ENCODE measurements around the gene CYBA. TPM values are rescaled to one million over a fixed set of nuclear protein-coding genes. Genes with fewer than 3 reads are reported as not detected.

The CYBA gene
- polyA plus RNA-seq, 4 donors = 61.1 to 320 (median 175) TPM

DNA sequence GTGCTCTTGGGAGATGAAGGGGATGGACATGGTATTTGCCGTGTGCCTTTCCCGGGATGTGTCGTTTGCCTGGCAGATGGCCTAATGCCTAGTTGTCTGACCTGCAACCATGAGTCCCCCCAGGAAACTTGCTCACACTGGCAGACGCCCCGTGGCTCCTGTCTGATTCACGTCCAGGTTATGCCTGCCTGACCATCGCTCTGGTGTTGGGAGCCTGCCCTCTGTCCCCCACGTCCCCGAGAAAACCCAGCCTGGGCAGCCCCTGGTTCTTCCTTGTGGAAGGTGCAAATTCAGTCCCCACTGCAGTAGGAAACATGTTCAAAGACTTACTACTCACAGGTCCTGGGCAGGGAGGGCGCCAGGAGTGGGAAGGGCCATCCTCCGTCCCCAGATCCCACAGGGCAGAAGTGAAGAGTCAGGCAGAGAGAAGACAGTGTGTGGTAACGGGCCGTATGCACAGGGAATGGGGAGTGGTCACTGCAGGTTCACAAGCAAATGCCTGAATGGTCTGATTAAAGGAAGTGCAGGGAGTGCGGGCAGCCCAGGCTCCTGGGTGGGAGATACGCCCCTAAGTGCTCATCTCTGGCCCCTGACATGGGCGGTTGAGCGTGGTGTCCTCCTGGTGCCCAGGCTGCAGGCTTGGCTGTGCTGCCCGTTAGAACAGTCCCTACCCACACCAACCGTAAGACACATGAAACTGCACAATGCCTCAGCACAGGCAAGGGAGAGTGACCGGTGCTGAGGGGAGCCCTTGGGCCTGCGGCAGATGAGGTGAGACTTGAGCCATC, 39.7 kb upstream of the CYBA start:
- Histone ChIP-seq H3K27me3 (ENCODE audit: control insufficient read depth in 3 of 3, insufficient read depth in 3 of 3, low read length in 3 of 3) (peaks cover 0 to 23% (median 0%) of the 10 kb centered on the region in 3 donors), H3K27ac (ENCODE audit: low read depth in 1 of 3, low read length in 2 of 3) (no peak overlapping the region), H3K36me3 (ENCODE audit: control insufficient read depth in 3 of 3, insufficient read depth in 2 of 3, low read depth in 1 of 3, low read length in 3 of 3) (peaks cover 0 to 5% (median 0%) of the 10 kb centered on the region in 3 donors), H3K4me1 (ENCODE audit: control insufficient read depth in 3 of 3, insufficient read depth in 2 of 3, low read depth in 1 of 3, low read length in 2 of 3) (peaks cover 2 to 29% (median 5%) of the 10 kb centered on the region in 3 donors), H3K9me3 (ENCODE audit: control insufficient read depth in 2 of 2, insufficient read depth in 1 of 2, low read depth in 1 of 2, low read length in 1 of 2) (no peaks in the 10 kb centered on the region), H3K4me3 (ENCODE audit: low read depth in 1 of 3, low read length in 3 of 3) (no peak overlapping the region)
- 82 to 83% (median 83%) methylated on average over 21 of the region's 21 CpGs for WGBS, 3 donors
- FAIRE-seq = no peak
- DNase-seq = no peak

DNA sequence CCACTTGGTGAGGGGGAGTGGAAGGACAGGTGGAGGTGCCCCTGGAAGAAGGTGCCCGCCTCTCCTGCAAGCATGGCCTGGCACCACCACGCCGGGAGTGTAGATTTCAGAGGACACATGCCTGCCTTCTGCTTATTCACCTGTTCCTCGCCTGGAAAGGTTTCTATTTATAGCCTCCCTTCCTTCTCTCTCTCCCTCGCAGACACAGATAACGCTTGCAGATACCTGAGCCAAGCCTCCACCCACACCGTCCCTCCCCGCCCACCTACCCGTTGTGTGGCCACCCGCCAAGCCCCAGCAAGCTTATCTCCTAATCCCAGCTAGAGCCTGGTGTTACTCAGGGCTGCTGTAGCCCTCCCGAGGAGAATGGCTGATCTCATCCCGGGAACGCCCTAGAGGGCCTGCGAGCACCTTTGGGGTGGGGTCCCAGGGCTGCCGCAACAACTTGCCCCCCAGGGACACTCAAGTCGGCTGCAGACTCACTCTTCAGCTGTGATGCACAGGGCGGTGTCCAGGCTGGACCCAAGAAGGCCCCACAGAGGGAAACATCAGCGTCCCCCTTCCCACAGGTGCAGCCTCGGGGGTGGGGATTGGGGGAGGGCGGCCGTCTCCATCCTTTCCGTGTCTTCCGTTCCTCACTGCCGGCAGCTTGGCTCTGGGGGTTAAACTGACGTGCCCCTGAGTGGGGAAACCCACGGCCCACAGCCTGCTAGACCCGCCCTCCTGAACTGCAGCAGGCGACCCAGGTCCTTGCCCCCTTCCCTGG, 37.3 kb upstream of the CYBA start:
- Histone ChIP-seq H3K36me3 (ENCODE audit: control insufficient read depth in 3 of 3, insufficient read depth in 2 of 3, low read depth in 1 of 3, low read length in 3 of 3) (no peaks in the 10 kb centered on the region), H3K27me3 (ENCODE audit: control insufficient read depth in 3 of 3, insufficient read depth in 3 of 3, low read length in 3 of 3) (peaks cover 0 to 44% (median 2%) of the 10 kb centered on the region in 3 donors), H3K4me3 (ENCODE audit: low read depth in 1 of 3, low read length in 3 of 3) (no peak overlapping the region), H3K4me1 (ENCODE audit: control insufficient read depth in 3 of 3, insufficient read depth in 2 of 3, low read depth in 1 of 3, low read length in 2 of 3) (peaks cover 2 to 38% (median 5%) of the 10 kb centered on the region in 3 donors), H3K27ac (ENCODE audit: low read depth in 1 of 3, low read length in 2 of 3) (peak overlapping the region in 1 of 3 donors; percentile 58), H3K9me3 (ENCODE audit: control insufficient read depth in 2 of 2, insufficient read depth in 1 of 2, low read depth in 1 of 2, low read length in 1 of 2) (no peaks in the 10 kb centered on the region)
- DNase-seq (peak; percentile 77), FAIRE-seq (no peak)
- WGBS, 3 donors = 16 to 42% (median 29%) methylated on average over 27 to 28 of the region's 28 CpGs

DNA sequence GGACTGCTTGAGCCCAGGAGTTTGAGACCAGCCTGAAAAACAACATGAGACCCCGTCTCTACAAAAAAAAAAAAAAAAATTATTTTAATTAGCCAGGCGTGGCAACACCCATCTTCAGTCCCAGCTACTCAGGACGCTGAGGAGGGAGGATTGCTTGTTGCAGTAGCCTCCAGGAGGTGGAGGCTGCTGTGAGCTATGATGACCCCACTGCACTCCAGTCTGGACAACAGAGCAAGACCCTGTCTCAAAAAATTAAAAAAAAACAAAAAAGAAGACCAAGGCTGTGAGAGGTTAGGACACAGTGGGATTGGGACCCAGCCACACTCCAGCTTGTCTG, 36.8 kb upstream of the CYBA start:
- no peaks in the 10 kb centered on the region for H3K9me3 ChIP-seq (ENCODE audit: control insufficient read depth in 2 of 2, insufficient read depth in 1 of 2, low read depth in 1 of 2, low read length in 1 of 2)
- H3K4me3 ChIP-seq (ENCODE audit: low read depth in 1 of 3, low read length in 3 of 3) = no peak overlapping the region
- no peak for FAIRE-seq
- H3K27me3 ChIP-seq (ENCODE audit: control insufficient read depth in 3 of 3, insufficient read depth in 3 of 3, low read length in 3 of 3) = peaks cover 0 to 44% (median 2%) of the 10 kb centered on the region in 3 donors
- no peaks in the 10 kb centered on the region for H3K36me3 ChIP-seq (ENCODE audit: control insufficient read depth in 3 of 3, insufficient read depth in 2 of 3, low read depth in 1 of 3, low read length in 3 of 3)
- WGBS, 3 donors = 23 to 62% (median 55%) methylated on average over 3 of the region's 3 CpGs
- peak overlapping the region in 1 of 3 donors; percentile 58 for H3K27ac ChIP-seq (ENCODE audit: low read depth in 1 of 3, low read length in 2 of 3)
- peaks cover 2 to 38% (median 5%) of the 10 kb centered on the region in 3 donors for H3K4me1 ChIP-seq (ENCODE audit: control insufficient read depth in 3 of 3, insufficient read depth in 2 of 3, low read depth in 1 of 3, low read length in 2 of 3)
- no peak for DNase-seq

DNA sequence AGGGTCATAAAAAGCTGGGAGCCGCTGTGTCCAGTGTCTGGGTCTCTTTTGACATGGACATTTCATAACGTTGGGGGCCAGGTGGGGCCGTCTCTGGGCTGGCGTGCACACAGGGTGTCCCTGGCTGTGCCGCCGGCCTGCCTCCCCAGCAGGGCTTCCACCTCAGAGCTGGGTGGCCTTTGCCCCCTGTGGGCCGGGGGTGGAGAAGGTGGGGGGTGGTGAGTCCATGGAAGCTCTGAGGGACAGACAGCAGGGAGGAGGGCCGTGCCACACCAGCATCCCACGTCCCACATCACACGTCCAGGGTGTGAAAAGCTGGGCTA, 36.4 kb upstream of the CYBA start:
- no peak overlapping the region for H3K4me3 ChIP-seq (ENCODE audit: low read depth in 1 of 3, low read length in 3 of 3)
- H3K27ac ChIP-seq (ENCODE audit: low read depth in 1 of 3, low read length in 2 of 3) = no peak overlapping the region
- peaks cover 2 to 38% (median 5%) of the 10 kb centered on the region in 3 donors for H3K4me1 ChIP-seq (ENCODE audit: control insufficient read depth in 3 of 3, insufficient read depth in 2 of 3, low read depth in 1 of 3, low read length in 2 of 3)
- 12 to 55% (median 20%) methylated on average over 10 of the region's 10 CpGs for WGBS, 3 donors
- peaks cover 0 to 44% (median 2%) of the 10 kb centered on the region in 3 donors for H3K27me3 ChIP-seq (ENCODE audit: control insufficient read depth in 3 of 3, insufficient read depth in 3 of 3, low read length in 3 of 3)
- H3K9me3 ChIP-seq (ENCODE audit: control insufficient read depth in 2 of 2, insufficient read depth in 1 of 2, low read depth in 1 of 2, low read length in 1 of 2) = no peaks in the 10 kb centered on the region
- no peaks in the 10 kb centered on the region for H3K36me3 ChIP-seq (ENCODE audit: control insufficient read depth in 3 of 3, insufficient read depth in 2 of 3, low read depth in 1 of 3, low read length in 3 of 3)
- FAIRE-seq (no peak), DNase-seq (peak in 1 of 2 donors; percentile 33)

DNA sequence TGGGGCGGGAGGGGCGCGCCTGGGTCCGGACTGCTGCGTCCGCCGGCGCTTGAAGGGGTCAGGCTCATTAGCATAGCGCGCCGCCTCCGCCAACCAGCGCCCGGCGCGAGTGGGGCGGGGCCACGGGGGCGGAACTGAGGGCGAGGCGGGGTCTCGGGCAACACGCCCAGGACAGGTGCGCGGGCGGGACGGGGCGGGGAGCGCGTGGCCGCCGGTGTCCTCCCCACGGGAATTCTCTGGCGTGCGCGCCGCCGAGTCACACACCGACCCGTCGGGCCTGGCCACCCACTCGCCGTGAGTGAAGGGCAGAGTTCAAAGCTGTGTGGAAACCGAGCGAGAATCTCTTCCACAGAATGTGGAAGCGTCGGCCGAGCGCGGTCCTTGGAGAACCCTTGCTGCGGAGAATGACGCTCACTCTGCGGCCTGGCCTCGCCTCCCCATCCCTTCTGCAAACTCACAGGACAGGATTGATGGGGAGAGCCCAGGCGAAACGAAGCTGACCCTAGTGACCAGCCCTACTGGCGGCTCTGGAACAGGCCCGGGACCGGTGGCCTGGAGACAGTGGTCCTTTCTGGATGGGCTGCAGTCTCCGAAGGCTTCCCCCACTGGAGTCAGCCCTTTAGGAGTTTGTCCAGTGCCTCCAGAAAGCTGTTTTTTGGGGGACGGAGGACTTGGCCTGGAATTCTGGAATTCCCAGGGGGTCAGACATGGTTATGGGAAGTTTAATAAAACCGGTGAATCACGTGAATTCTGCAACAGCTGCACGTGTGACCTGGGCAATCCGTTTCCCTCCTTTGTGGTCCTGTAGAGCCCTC, 35.8 kb upstream of the CYBA start, which contains the start of gene SNAI3:
Gene SNAI3 (minus strand): TSS at position 69 of the 815 bp plus-strand sequence. CDS start 101 bp downstream, outside the sequence.
- Histone ChIP-seq H3K9me3 (ENCODE audit: control insufficient read depth in 2 of 2, insufficient read depth in 1 of 2, low read depth in 1 of 2, low read length in 1 of 2) (no peaks in the 10 kb centered on the region), H3K4me1 (ENCODE audit: control insufficient read depth in 3 of 3, insufficient read depth in 2 of 3, low read depth in 1 of 3, low read length in 2 of 3) (peaks cover 2 to 38% (median 5%) of the 10 kb centered on the region in 3 donors), H3K36me3 (ENCODE audit: control insufficient read depth in 3 of 3, insufficient read depth in 2 of 3, low read depth in 1 of 3, low read length in 3 of 3) (no peaks in the 10 kb centered on the region), H3K27me3 (ENCODE audit: control insufficient read depth in 3 of 3, insufficient read depth in 3 of 3, low read length in 3 of 3) (peaks cover 0 to 45% (median 2%) of the 10 kb centered on the region in 3 donors), H3K27ac (ENCODE audit: low read depth in 1 of 3, low read length in 2 of 3) (peak within 1 kb of the TSS in 2 of 3 donors; percentile 21 to 71), H3K4me3 (ENCODE audit: low read depth in 1 of 3, low read length in 3 of 3) (peak within 1 kb of the TSS; percentile 41 to 60 (median 51))
- 4 to 6% (median 6%) methylated on average over 44 to 65 of the region's 65 CpGs for WGBS, 3 donors
- FAIRE-seq (no peak), DNase-seq (peak; percentile 85 to 93)

DNA sequence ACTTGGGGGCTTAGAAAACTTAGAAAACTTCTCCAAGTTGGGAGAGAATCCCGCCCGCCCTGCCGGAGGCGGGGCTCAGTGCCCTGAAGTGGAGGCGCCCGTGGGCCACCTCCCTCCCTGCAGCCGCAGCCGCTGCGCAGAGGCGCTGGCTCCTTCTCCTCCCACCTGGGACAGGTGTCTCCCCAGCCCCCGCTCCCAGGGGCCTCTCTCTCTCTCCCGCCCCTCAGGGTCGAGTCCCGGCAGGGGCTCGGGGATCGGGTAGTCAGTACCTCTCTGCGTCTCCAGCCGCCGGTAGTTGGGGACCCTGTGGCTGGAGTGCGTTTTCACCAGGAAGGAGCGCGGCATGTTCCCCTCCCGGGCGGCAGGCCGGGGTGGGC, 35.2 kb upstream of the CYBA start:
- FAIRE-seq = no peak
- peaks cover 0 to 51% (median 2%) of the 10 kb centered on the region in 3 donors for H3K27me3 ChIP-seq (ENCODE audit: control insufficient read depth in 3 of 3, insufficient read depth in 3 of 3, low read length in 3 of 3)
- peak overlapping the region; percentile 41 to 60 (median 51) for H3K4me3 ChIP-seq (ENCODE audit: low read depth in 1 of 3, low read length in 3 of 3)
- WGBS, 3 donors = 0 to 1% (median 1%) methylated on average over 21 to 25 of the region's 25 CpGs
- H3K9me3 ChIP-seq (ENCODE audit: control insufficient read depth in 2 of 2, insufficient read depth in 1 of 2, low read depth in 1 of 2, low read length in 1 of 2) = no peaks in the 10 kb centered on the region
- H3K36me3 ChIP-seq (ENCODE audit: control insufficient read depth in 3 of 3, insufficient read depth in 2 of 3, low read depth in 1 of 3, low read length in 3 of 3) = no peaks in the 10 kb centered on the region
- peaks cover 2 to 38% (median 5%) of the 10 kb centered on the region in 3 donors for H3K4me1 ChIP-seq (ENCODE audit: control insufficient read depth in 3 of 3, insufficient read depth in 2 of 3, low read depth in 1 of 3, low read length in 2 of 3)
- DNase-seq = no peak
- peak overlapping the region in 1 of 3 donors; percentile 71 for H3K27ac ChIP-seq (ENCODE audit: low read depth in 1 of 3, low read length in 2 of 3)

DNA sequence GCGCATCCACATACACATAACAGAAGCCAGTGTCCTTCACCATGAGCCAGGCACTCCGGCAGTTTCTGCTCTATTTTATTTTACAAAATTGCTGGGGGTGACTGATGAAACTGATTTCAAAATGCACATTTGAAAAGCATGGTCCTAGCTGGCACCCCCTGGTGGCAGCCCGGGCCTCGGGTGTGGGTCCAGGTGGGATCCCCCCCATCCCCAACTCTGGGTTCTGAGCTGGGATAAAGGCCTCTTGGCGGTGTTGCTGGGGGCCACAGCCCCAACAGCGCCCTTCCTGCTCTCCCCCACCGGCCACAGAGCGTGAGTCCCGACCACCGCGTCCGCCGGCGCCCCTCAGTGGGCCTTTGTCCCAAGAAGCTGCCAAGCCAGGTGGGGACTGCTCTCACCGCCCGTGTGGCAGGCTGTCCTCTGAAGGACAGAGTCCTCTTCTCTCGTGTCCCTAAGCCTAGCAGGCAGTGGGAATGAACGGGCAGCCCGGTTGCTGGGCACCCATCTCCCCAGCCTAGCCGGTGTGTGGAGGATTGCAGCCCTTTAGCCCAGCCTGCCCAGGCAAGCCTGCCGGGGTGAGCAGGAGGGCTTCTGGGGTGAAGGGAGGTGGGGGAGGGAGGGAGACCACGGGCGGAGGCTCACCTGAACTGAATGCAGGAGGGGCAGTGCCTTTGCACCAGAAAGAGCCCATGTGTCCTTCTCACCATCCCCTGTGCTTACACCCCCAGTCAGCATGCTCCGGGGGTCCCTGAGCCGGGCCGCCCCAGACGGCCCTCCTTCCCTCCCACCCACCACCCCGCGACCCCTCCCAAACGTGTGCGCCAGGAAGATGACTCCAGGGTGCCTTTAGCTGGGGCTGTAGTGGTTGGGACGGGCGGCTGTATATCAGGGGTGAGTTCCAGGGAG, 34.6 kb upstream of the CYBA start:
- H3K4me3 ChIP-seq (ENCODE audit: low read depth in 1 of 3, low read length in 3 of 3) = peak overlapping the region; percentile 41 to 60 (median 51)
- peaks cover 2 to 38% (median 5%) of the 10 kb centered on the region in 3 donors for H3K4me1 ChIP-seq (ENCODE audit: control insufficient read depth in 3 of 3, insufficient read depth in 2 of 3, low read depth in 1 of 3, low read length in 2 of 3)
- peak overlapping the region in 2 of 3 donors; percentile 21 to 71 for H3K27ac ChIP-seq (ENCODE audit: low read depth in 1 of 3, low read length in 2 of 3)
- WGBS, 3 donors = 5 to 7% (median 6%) methylated on average over 32 to 33 of the region's 33 CpGs
- no peak for FAIRE-seq
- peak in 1 of 2 donors; percentile 48 for DNase-seq
- no peaks in the 10 kb centered on the region for H3K9me3 ChIP-seq (ENCODE audit: control insufficient read depth in 2 of 2, insufficient read depth in 1 of 2, low read depth in 1 of 2, low read length in 1 of 2)
- no peaks in the 10 kb centered on the region for H3K36me3 ChIP-seq (ENCODE audit: control insufficient read depth in 3 of 3, insufficient read depth in 2 of 3, low read depth in 1 of 3, low read length in 3 of 3)
- peaks cover 0 to 49% (median 2%) of the 10 kb centered on the region in 3 donors for H3K27me3 ChIP-seq (ENCODE audit: control insufficient read depth in 3 of 3, insufficient read depth in 3 of 3, low read length in 3 of 3)
